GM21528 (cell line): ENCODE data around the gene MCRIP2.

Experiments used
- ATAC-seq: cut with Tn5 transposase; IDR thresholded peaks from one replicate; pipeline ENCODE4 v1.9.1; 2021; ENCODE audit warnings: mild to moderate bottlenecking, moderate library complexity; ENCODE audit not compliant: unreplicated experiment, low FRiP score

MCRIP2 gene

GRCh38 chr16:693364-693763 is 51.7 kb downstream of the MCRIP2 start:
- no peak for ATAC-seq

- ATAC-seq = no peak
Observed at GRCh38 chr16:693766-694165, 52.1 kb downstream of the MCRIP2 start.

GRCh38 chr16:694187-694862 is 52.7 kb downstream of the MCRIP2 start:
- ATAC-seq = no peak

GRCh38 chr16:694863-695354 is 53.3 kb downstream of the MCRIP2 start:
- ATAC-seq = no peak

GRCh38 chr16:695355-696089 is 53.9 kb downstream of the MCRIP2 start:
- no peak for ATAC-seq
